Keratinocyte (primary cell): ENCODE results near the gene SYK. TPM values are rescaled to one million over a fixed set of nuclear protein-coding genes. Genes with fewer than 3 reads are reported as not detected.

Experiments used
- DNase-seq: peaks from one replicate; pipeline ENCODE4 v3.0.0-alpha.2; 2011; ENCODE audit warnings: low read depth, missing footprints, low spot score
- FAIRE-seq: peaks from 2 replicates; lab custom pipeline; 2011; peaks lifted over from hg19 to GRCh38; lab: Jason Lieb, UNC
- H2AFZ ChIP-seq: 2 replicates; pipeline ENCODE4 v1.6.0; 2012; ENCODE audit warnings: low read length, control low read depth, inconsistent platforms; ENCODE audit not compliant: control insufficient read depth
- H3K27ac ChIP-seq: 2 replicates; pipeline ENCODE4 v1.5.1; 2011; ENCODE audit warnings: low read length; ENCODE audit not compliant: control insufficient read depth, insufficient read depth
- H3K27me3 ChIP-seq: 3 replicates; pipeline ENCODE4 v1.6.0; 2011; ENCODE audit warnings: low read length; ENCODE audit not compliant: control insufficient read depth, insufficient read depth; ENCODE audit errors: extremely low read depth
- H3K36me3 ChIP-seq, 2 experiments: 2 replicates in 1 of 2; 3 replicates in 1 of 2; pipeline ENCODE4 v1.5.1; 2011; ENCODE audit warnings: low read length in 2 of 2, mild to moderate bottlenecking in 1 of 2; ENCODE audit not compliant: control insufficient read depth in 2 of 2, insufficient read depth in 2 of 2; ENCODE audit errors: extremely low read depth in 1 of 2
- H3K4me1 ChIP-seq: 3 replicates; pipeline ENCODE4 v1.5.1; 2011; ENCODE audit warnings: low read length; ENCODE audit not compliant: control insufficient read depth, insufficient read depth; ENCODE audit errors: extremely low read depth
- H3K4me2 ChIP-seq: 3 replicates; pipeline ENCODE4 v1.6.0; 2011; ENCODE audit warnings: low read depth, low read length; ENCODE audit not compliant: control insufficient read depth, insufficient read depth; ENCODE audit errors: extremely low read depth
- H3K4me3 ChIP-seq, 3 experiments: fragments of 200-600 bp in 1 of 3; sonication (generic) in 1 of 3; 2 replicates in 2 of 3; 3 replicates in 1 of 3; pipeline ENCODE4 v1.5.1; 2011 to 2016; ENCODE audit warnings: low read length in 3 of 3, mild to moderate bottlenecking in 3 of 3, control low read depth in 2 of 3, inconsistent platforms in 1 of 3, low read depth in 1 of 3, mixed read lengths in 1 of 3, mixed run types in 1 of 3, moderate library complexity in 1 of 3; ENCODE audit not compliant: control insufficient read depth in 2 of 3, insufficient read depth in 2 of 3; ENCODE audit errors: extremely low read depth in 1 of 3
- H3K79me2 ChIP-seq: 2 replicates; pipeline ENCODE4 v1.6.0; 2012; ENCODE audit warnings: low read length; ENCODE audit not compliant: control insufficient read depth, insufficient read depth
- H3K9ac ChIP-seq: 3 replicates; pipeline ENCODE4 v1.6.0; 2011; ENCODE audit warnings: low read length; ENCODE audit not compliant: control insufficient read depth, insufficient read depth; ENCODE audit errors: extremely low read depth
- H3K9me1 ChIP-seq: 3 replicates; pipeline ENCODE4 v1.6.0; 2011; ENCODE audit warnings: low read length; ENCODE audit not compliant: control insufficient read depth, insufficient read depth; ENCODE audit errors: extremely low read depth
- H3K9me3 ChIP-seq: 2 replicates; pipeline ENCODE4 v1.5.1; 2012; ENCODE audit warnings: low read depth, low read length; ENCODE audit not compliant: control insufficient read depth
- H4K20me1 ChIP-seq: 3 replicates; pipeline ENCODE4 v1.6.0; 2011; ENCODE audit warnings: low read length; ENCODE audit not compliant: control insufficient read depth, insufficient read depth; ENCODE audit errors: extremely low read depth
- CTCF ChIP-seq, 3 experiments: IDR thresholded peaks in 1 of 3; conservative IDR thresholded peaks in 1 of 3; optimal IDR thresholded peaks in 1 of 3; 2 replicates in 2 of 3; 3 replicates in 1 of 3; pipeline versions ENCODE3 to v1.5.1; 2011; ENCODE audit warnings: low read length in 3 of 3, mild to moderate bottlenecking in 3 of 3, moderate library complexity in 2 of 3, control low read depth in 1 of 3, inconsistent platforms in 1 of 3; ENCODE audit not compliant: insufficient read depth in 2 of 3; ENCODE audit errors: extremely low read depth in 1 of 3
- EZH2 ChIP-seq: IDR thresholded peaks from one replicate; pipeline ENCODE4 v1.6.1; 2012; ENCODE audit warnings: inconsistent platforms, mild to moderate bottlenecking, low read length, moderate library complexity
- dilution Hi-C: fragments of 300-500 bp; cut with MboI; formaldehyde crosslinking; loops from one replicate; pipeline ENCODE4 v1.7.0; 2020; ENCODE audit warnings: low sequenced_read_pairs; ENCODE audit not compliant: extremely low pct_ligation_motif_present
- polyA plus RNA-seq, 5 experiments: library from polyadenylated mRNA; depleted of rRNA in 3 of 5; stranded (reverse) in 3 of 5; stranded (forward) in 1 of 5; unstranded in 1 of 5; fragments of >200 nt; gene quantifications; 1 replicate in 1 of 5; 2 replicates in 3 of 5; 3 replicates in 1 of 5; pipeline versions ENCODE4 v1.2.1 to v1.2.3, GENCODE V29; 2011 to 2012; ENCODE audit warnings: missing spikeins in 2 of 5, low read depth in 1 of 5, low replicate concordance in 1 of 5

SYK gene
- polyA plus RNA-seq, 1 donor (not counting 4 experiments of a cell fraction or from before 2014, with no cell fraction given), result 2.0 TPM

- Histone ChIP-seq H3K9me3 (no peaks in the 10 kb centered on the region), H4K20me1 (no peaks in the 10 kb centered on the region), H3K4me3 (no peak overlapping the region), H3K27ac (no peak overlapping the region), H3K9ac (no peak overlapping the region), H3K27me3 (no peaks in the 10 kb centered on the region), H3K4me1 (no peaks in the 10 kb centered on the region), H3K9me1 (no peaks in the 10 kb centered on the region), H3K4me2 (no peak overlapping the region), H3K36me3 (peaks cover 0 to 3% of the 10 kb centered on the region in 2 experiments), H2AFZ (no peak overlapping the region), H3K79me2 (no peaks in the 10 kb centered on the region)
- FAIRE-seq, result no peak
- no peak for DNase-seq
- dilution Hi-C loops, result no loop called here
- TF ChIP-seq CTCF (optimal IDR thresholded peaks at IDR 0.05 in 1 of 3, IDR thresholded peaks at IDR 0.05 in 1 of 3, conservative IDR thresholded peaks at IDR 0.05 in 1 of 3; ENCODE audit: extremely low read depth in 1 of 3, insufficient read depth in 2 of 3, low read length in 3 of 3) (no peak), EZH2 (no peak)
Observed at GRCh38 chr9:90847971-90848370, 46.4 kb downstream of the SYK start.

- dilution Hi-C loops, result no loop called here
- no peak overlapping the region for H3K4me3 ChIP-seq
- TF ChIP-seq CTCF (optimal IDR thresholded peaks at IDR 0.05 in 1 of 3, IDR thresholded peaks at IDR 0.05 in 1 of 3, conservative IDR thresholded peaks at IDR 0.05 in 1 of 3; ENCODE audit: extremely low read depth in 1 of 3, insufficient read depth in 2 of 3, low read length in 3 of 3) (no peak), EZH2 (no peak)
- H3K9me3 ChIP-seq, result no peaks in the 10 kb centered on the region
- no peaks in the 10 kb centered on the region for H3K9me1 ChIP-seq
- peaks cover 0 to 3% of the 10 kb centered on the region in 2 experiments for H3K36me3 ChIP-seq
- DNase-seq, result no peak
- H3K4me1 ChIP-seq, result no peaks in the 10 kb centered on the region
- no peaks in the 10 kb centered on the region for H3K79me2 ChIP-seq
- FAIRE-seq, result no peak
- H4K20me1 ChIP-seq, result no peaks in the 10 kb centered on the region
- H3K4me2 ChIP-seq, result no peak overlapping the region
- H2AFZ ChIP-seq, result no peak overlapping the region
- H3K27me3 ChIP-seq, result no peaks in the 10 kb centered on the region
- no peak overlapping the region for H3K9ac ChIP-seq
- no peak overlapping the region for H3K27ac ChIP-seq
Observed at GRCh38 chr9:90848866-90849265, 47.2 kb downstream of the SYK start.
